Measurements from ENCODE around the gene GNAS. TPM values are rescaled to one million over a fixed set of nuclear protein-coding genes. Genes with fewer than 3 reads are reported as not detected.

GNAS gene
- total and polyA plus RNA-seq, 12 donors: 1,348 to 5,181 (median 1,783) TPM

- H3K27me3 ChIP-seq: no peaks in the 10 kb centered on the region
- H3K4me3 ChIP-seq: no peak overlapping the region
- DNase-seq (no peak), ATAC-seq (no peak)
- no peak overlapping the region for H3K27ac ChIP-seq
- H3K4me1 ChIP-seq: no peaks in the 10 kb centered on the region
- intact Hi-C loops (cut with DNase I): no loop called here
- WGBS, 2 donors: 79 to 82% methylated on average over 5 of the region's 5 CpGs
- no peaks in the 10 kb centered on the region for H3K36me3 ChIP-seq
- TF ChIP-seq CTCF (IDR thresholded peaks at IDR 0.05): peak in 1 of 9 donors; percentile 23
- H3K9me3 ChIP-seq: no peaks in the 10 kb centered on the region
These were observed 98.1 kb downstream of the GNAS start for GRCh38 chr20:58950603-58951002.

GRCh38 chr20:58953050-58953449 lies 100.5 kb downstream of the GNAS start:
- H3K4me3 ChIP-seq: no peak overlapping the region
- H3K27ac ChIP-seq: no peak overlapping the region
- DNase-seq (no peak), ATAC-seq (no peak)
- no peak for TF ChIP-seq CTCF (IDR thresholded peaks at IDR 0.05)
- intact Hi-C loops (cut with DNase I): no loop called here
- no peaks in the 10 kb centered on the region for H3K27me3 ChIP-seq
- no peaks in the 10 kb centered on the region for H3K4me1 ChIP-seq
- H3K36me3 ChIP-seq: no peaks in the 10 kb centered on the region
- H3K9me3 ChIP-seq: no peaks in the 10 kb centered on the region

- Histone ChIP-seq H3K4me1 (no peaks in the 10 kb centered on the region), H3K27me3 (no peaks in the 10 kb centered on the region), H3K27ac (no peak overlapping the region), H3K4me3 (no peak overlapping the region), H3K9me3 (no peaks in the 10 kb centered on the region), H3K36me3 (no peaks in the 10 kb centered on the region)
- ATAC-seq (no peak), DNase-seq (no peak)
- 88 to 91% methylated on average over 8 of the region's 8 CpGs for WGBS, 2 donors
- intact Hi-C loops (cut with DNase I): no loop called here
- no peak for TF ChIP-seq CTCF (IDR thresholded peaks at IDR 0.05)
These were observed 103.6 kb downstream of the GNAS start for GRCh38 chr20:58956078-58956477.

- H3K9me3 ChIP-seq: peaks cover 0 to 8% (median 0%) of the 10 kb centered on the region in 11 donors
- 64 to 69% methylated on average over 6 of the region's 6 CpGs for WGBS, 2 donors
- ATAC-seq (no peak), DNase-seq (no peak)
- no peaks in the 10 kb centered on the region for H3K4me1 ChIP-seq
- no peak overlapping the region for H3K4me3 ChIP-seq
- H3K27me3 ChIP-seq: no peaks in the 10 kb centered on the region
- no peak overlapping the region for H3K27ac ChIP-seq
- no peaks in the 10 kb centered on the region for H3K36me3 ChIP-seq
- intact Hi-C loops (cut with DNase I): no loop called here
- TF ChIP-seq CTCF (IDR thresholded peaks at IDR 0.05): no peak
These were observed 107.1 kb downstream of the GNAS start for GRCh38 chr20:58959652-58960051.

Small RNA genes lying within 50 kb of the gene (microRNA-seq; reads per million reads assigned to microRNA genes)
- 0 reads per million in 2 donors for gene MIR298

Other genes starting within 250 kb of the GNAS start
- 10 to 100 TPM; 25.3 to 33.9 (median 27.0) TPM for gene STX16, start 201.4 kb upstream of the GNAS start, total RNA-seq
- gene STX16, start 201.4 kb upstream of the GNAS start, polyA plus RNA-seq: 10 to 100 TPM; 17.1 to 57.6 TPM
- gene NPEPL1, start 159.9 kb upstream of the GNAS start, total RNA-seq: 10 to 100 TPM; 23.1 to 35.9 (median 29.9) TPM
- 10 to 100 TPM; 16.7 to 46.7 TPM for gene NPEPL1, start 159.9 kb upstream of the GNAS start, polyA plus RNA-seq
- gene GNAS-AS1, start 1.8 kb upstream of the GNAS start, total RNA-seq: 1 to 10 TPM in 1 of 10 donors, under 1 TPM in 9; 0.15 to 1.5 (median 0.41) TPM
- 1 to 10 TPM in 1 of 2 donors, under 1 TPM in 1; 0.06 to 1.1 TPM for gene GNAS-AS1, start 1.8 kb upstream of the GNAS start, polyA plus RNA-seq
- gene NELFCD, start 128.5 kb downstream of the GNAS start, total RNA-seq: 10 to 100 TPM; 23.2 to 40.5 (median 31.1) TPM
- 10 to 100 TPM; 22.8 to 48.1 TPM for gene NELFCD, start 128.5 kb downstream of the GNAS start, polyA plus RNA-seq
- gene CTSZ, start 154.5 kb downstream of the GNAS start, total RNA-seq: 100 to 1,000 TPM in 8 of 10 donors, 10 to 100 TPM in 2; 87.9 to 278 (median 124) TPM
- 100 to 1,000 TPM in 1 of 2 donors, 10 to 100 TPM in 1; 83.9 to 135 TPM for gene CTSZ, start 154.5 kb downstream of the GNAS start, polyA plus RNA-seq
- under 1 TPM in 8 of 10 donors, not detected in 2; 0.17 to 0.38 (median 0.21) TPM for gene TUBB1, start 166.7 kb downstream of the GNAS start, total RNA-seq
- under 1 TPM; 0.07 to 0.13 TPM for gene TUBB1, start 166.7 kb downstream of the GNAS start, polyA plus RNA-seq
- gene ATP5F1E, start 179.6 kb downstream of the GNAS start, total RNA-seq: 100 to 1,000 TPM; 105 to 155 (median 121) TPM
- 10 to 100 TPM; 84.7 to 96.7 TPM for gene ATP5F1E, start 179.6 kb downstream of the GNAS start, polyA plus RNA-seq
- 10 to 100 TPM; 41.4 to 55.9 (median 47.5) TPM for gene PRELID3B, start 190.1 kb downstream of the GNAS start, total RNA-seq
- gene PRELID3B, start 190.1 kb downstream of the GNAS start, polyA plus RNA-seq: 10 to 100 TPM; 11.5 to 26.1 TPM

Measured in heart right ventricle (tissue), 16 donors.